GM19240 (cell line): ENCODE results near the gene NUDT1.

Experiments used
- DNase-seq: peaks from one replicate; pipeline ENCODE4 v3.0.0; 2011; ENCODE audit warnings: low spot score; ENCODE audit not compliant: insufficient read length

NUDT1 gene

DNA sequence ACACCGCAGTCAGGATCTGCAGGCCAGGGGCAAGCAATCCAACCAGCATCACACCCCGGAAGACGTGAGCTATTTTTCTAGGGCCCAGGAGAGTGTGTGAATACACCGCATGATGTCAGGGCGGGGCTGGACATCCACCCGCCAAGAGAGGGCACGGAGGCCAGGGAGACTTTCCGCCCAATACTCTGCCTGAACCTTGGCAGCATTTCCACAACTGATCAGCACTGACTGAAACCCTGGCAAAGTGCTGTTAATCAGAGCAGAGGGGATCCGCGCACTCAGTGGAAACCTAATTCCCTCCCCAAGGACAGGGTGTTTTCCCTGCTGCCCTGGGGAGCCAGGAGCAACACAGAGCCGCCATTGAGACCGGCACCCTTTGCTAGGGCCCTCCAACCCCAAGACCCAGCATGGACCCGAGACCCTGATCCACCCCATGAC, 17.5 kb upstream of the NUDT1 start:
- no peak for DNase-seq

DNA sequence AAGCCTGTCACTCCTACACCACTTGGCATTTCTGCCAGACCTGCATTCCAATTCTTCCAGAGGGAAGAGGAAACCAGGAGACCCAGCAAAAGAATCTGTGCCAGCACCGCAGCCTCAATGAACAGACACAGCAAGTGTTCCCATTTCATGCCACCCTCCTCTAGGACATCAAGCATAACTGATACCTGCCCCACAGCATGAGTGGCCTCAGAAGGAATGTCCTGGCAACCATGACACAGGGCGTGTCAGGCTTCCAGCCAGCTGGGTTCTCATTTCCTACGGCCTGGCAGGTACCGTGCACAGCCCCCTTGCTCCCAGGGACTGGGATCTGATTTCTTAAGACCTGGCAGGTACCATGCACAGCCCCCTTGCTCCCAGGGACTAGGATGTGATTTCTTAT, 17.1 kb upstream of the NUDT1 start:
- DNase-seq = no peak

DNA sequence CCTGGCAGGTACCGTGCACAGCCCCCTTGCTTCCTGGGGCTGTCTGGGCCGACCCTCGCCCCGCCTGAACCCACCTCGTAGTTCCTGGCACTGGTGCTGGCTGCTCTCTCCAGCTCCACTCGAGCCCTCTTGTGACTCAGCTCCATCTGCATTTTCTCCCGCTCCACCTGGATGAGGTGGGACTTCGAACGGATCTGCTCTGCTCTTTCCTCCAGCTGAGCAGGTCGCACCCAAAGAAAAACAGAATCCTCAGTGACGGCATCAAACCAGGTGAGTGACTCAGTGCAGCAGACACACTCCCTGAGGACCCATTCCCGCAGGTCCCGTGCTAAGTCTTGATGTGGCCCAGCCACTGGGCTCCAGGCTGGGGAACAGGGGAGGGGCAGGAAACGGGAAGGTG, 16.7 kb upstream of the NUDT1 start:
- no peak for DNase-seq

DNA sequence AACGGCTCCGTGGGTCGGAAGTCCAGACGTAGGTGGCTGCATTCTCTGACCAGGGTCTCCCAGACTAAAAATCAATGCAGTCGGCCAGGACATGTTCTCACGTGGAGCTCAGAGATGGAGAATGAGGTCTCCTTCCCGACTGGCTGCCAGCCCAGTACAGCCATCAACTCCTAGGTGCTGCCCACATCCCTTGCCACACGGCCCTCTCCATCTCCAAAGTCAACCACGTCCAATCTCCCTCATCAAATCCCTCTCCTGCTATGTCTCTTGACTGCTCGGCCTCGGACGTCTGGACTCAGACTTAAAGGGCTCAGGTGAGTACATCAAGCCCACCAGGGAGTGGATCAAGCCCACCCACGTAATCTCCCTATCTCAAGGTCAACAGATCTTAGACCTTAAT, 16.2 kb upstream of the NUDT1 start:
- DNase-seq = no peak

- no peak for DNase-seq
Observed at GRCh38 chr7:2227699-2228098, 14.3 kb upstream of the NUDT1 start.

DNA sequence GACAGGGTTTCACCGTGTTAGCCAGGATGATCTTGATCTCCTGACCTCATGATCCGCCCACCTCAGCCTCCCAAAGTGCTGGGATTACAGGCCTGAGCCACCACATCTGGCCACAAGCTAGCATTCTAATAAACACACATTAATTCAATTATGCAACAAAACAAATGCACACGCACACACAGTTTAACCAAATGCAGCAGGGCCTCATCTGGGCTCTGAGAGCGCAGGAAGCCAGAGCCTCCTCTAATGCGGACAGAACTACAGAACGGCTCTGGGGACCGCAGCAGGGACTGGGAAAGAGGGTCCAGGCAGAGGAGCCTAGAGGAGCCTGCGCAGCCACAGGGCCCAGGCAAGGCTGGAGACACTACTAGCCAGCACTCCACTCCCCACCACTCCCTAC, 13.1 kb upstream of the NUDT1 start:
- no peak for DNase-seq

GRCh38 chr7:2229467-2229866, 12.6 kb upstream of the NUDT1 start:
- DNase-seq = no peak

DNA sequence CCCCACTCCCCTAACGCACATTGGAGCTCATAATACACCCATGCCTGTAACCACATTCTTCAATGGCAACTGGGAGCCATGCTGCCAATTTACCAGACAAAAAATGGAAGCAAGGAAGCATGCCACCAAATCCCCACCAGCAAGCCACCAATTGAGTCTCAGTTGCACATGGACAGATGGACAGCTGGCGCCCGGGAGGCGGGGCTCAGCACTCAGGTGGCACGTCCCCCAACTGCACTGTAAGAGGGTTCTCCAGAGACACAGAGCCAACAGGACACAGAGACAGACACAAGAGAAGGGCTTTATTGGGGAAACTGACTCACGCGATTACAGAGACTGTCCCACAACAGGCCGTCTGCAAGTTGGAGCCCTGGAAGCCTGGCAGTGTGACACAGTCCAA, 11.8 kb upstream of the NUDT1 start:
- DNase-seq = no peak

DNA sequence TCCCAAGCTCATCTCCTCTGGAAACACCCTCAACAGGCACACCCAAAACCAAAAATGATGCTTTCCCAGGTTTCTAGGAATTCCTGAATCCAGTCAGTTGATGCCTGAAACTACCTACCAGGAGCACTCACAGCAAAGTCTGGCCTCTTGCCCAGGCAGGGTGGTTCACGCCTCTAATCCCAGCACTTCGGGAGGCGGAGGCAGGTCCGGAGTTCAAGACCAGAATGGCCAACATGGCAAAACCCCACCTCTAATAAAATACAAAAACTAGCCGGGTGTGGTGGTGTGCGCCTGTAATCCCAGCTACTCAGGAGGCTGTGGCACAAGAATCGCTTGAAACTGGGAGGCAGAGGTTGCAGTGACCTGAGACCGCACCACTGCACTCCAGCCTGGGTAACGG, 11.1 kb upstream of the NUDT1 start:
- DNase-seq = no peak

GRCh38 chr7:2231992-2232765, 9.8 kb upstream of the NUDT1 start:
- no peak for DNase-seq

GRCh38 chr7:2232766-2233520, 9.1 kb upstream of the NUDT1 start, which contains the start of gene MAD1L1:
MAD1L1 (minus strand) TSS chr7:2232945; CDS start chr7:2230133, 2,812 bp downstream.
- peak; percentile 87 for DNase-seq

- DNase-seq = no peak
Observed at GRCh38 chr7:2233926-2234325, 8.1 kb upstream of the NUDT1 start.

DNA sequence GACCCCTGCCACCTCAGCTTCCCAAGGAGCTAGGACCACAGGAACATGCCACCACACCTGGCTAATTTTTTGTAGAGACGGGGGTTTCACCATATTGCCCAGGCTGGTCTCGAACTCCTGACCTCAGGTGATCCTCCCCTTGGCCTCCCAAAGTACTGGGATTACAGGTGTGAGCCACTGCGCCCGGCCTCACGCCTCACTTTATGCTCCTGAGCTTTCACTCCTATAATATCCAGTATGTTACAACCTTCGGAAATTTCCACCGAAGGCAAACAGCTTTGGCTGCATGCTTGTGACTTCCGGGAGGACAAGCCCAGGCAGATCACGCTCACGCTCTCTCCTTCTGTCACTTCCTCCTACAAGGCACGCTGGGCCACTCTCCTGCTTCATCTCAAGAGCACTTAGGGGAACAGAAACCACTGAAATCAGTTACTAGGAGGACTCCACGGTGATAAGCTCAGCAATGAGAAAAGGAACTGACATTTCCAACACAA, 4.9 kb upstream of the NUDT1 start:
- DNase-seq = peak; percentile 78

DNA sequence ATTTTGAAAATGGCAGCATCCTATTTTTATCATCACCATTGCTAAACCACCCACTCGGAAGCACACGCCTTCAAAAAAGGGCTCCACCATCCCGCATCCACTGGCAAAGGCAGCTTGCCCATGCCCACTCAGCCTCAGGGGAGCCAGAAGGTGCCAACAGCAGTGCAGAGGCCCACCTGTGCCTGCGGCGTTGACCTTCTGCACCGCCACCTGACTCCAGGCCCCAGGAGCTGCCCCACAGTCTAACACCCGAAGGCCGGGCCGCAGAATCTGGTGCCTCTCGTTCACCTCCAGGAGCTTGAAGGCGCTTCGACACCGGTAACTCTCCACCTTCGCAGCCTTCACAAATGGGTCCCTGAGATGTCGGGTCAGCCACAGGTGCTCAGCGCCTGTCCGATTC, 2.8 kb upstream of the NUDT1 start:
- no peak for DNase-seq

DNA sequence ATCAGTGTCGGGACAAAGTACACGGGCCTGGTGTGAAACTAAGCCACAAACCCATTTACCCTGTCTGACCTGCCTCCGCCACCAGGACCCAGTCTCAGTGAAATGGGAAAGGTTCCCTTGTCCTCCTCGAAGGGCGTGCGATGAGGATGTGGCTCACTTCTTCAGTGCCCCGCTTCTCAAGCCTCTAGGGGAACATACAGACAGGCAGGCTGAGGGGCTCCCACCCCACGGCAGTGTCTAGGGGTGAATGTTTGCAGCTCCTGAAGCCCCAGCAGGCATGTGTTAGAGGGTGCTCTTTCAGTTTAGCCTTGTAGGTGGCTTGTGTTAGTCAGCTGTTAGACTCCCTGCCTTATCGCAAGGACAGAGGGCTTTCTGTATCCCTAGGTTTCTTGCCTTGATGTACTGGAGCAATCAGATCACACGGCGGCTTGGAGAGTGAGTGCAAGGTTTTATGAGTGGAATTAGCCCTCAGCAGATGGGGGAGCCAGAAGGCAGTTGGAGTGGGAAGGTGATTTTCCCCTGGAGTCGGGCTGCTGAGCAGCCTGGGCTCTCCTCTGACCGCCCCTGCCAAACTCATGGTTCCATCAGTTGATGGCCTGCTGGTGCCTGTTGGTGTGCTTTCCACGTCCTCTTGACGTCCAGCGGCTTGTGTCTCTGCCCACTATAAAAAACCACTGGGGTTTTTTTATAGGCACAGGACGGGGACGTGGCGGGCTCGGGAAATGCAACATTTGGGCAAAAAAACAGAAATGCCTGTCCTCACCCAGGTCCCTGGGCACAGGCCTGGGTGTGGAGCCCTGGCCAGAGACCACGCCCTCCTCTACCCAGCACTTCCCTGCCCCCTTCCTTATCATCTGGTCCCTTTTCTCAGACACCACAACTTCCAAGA, 759 bp downstream of the NUDT1 start:
- no peak for DNase-seq

DNA sequence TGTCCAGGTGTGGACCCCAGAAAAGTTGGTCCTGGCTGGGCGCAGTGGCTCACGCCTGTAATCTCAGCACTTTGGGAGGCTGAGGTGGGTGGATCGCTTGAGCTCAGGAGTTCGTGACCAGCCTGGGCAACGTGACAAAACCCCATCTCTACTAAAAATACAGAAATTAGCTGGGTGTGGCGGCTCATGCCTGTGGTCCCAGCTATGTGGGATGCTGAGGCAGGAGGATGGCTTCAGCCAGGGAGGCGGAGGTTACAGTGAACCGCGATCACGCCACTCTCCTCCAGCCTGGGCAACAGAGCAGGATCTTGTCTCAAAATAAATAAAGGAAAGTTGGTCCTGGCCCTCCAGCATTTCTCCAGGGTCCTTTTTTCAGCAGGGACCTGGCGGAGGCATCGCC, 1.4 kb downstream of the NUDT1 start:
- DNase-seq = no peak

DNA sequence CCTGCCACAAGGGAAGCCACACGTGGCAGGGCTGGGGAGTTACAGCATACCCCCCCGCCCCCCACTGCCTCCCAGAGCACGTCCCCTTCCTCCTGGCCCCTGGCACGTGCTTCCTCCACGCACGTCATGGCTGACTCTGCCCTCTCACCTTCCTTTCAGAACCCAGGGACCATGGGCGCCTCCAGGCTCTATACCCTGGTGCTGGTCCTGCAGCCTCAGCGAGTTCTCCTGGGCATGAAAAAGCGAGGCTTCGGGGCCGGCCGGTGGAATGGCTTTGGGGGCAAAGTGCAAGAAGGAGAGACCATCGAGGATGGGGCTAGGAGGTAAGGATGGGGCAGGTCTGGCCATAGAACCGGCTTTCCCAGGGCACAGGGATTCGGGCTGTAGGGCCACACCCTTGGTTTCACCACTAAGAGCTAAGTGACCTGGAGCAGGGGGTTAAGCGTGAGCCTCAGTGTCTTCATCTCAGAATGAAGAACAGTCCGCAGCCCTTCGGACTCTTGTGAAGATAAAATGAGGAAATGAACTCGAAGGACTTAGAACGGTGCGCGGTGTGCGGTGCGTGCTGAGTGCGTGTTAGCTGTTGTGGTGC, 2.5 kb downstream of the NUDT1 start:
- no peak for DNase-seq

GRCh38 chr7:2245883-2246675, 4.1 kb downstream of the NUDT1 start:
- no peak for DNase-seq

DNA sequence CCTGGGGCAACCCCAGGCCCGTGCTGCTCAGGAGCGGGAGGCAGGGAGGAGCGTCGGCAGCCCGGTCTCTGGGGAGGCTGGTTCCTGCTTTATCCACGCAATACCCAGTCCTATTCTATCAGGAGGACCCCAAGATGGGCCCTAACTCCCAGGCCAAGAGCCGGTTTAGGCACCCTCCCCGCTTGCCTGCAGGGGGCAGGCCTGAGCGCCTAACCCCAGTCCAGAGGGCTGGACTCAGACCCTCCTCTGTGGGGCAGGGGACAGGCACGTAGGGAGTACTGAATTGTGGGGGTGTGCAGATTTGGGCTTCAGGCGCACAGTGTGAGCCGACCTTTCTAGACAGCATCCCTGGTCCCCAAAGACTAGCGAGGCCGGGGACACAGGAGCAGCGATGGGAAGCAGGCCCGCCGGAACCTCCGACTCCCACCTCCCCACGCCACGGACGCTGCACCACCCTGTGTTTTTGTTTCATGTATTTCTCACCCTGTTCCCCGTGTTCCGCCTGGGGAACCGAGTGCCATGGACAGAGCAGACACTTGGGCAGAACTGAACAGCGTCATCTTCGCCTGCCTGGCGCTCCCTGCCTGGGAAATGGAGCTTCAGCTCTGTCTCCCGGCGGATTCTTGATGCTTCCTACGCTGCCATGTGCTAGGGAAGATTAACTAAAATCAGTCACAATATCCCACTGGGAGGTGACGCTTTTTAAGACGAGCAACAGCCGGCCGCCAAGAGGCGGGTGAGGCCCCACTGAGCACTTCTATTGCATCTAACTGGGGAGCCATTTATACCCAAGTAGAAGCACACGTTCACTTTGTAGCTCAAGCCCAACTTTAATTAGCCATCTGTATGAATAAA, 5.3 kb downstream of the NUDT1 start:
- no peak for DNase-seq
